SK-N-SH (cell line): ENCODE results near the gene KIR2DL3.
"Not testable (repeated sequence)": the region's sequence is repeated elsewhere in the genome, so short reads cannot be mapped to it uniquely, and the experiment has no call there.

Source experiments
- EP300 ChIP-seq, 2 experiments: IDR thresholded peaks; 2 replicates each; pipeline versions ENCODE4 v1.4.0 to v1.6.1; 2012; ENCODE audit warnings: borderline replicate concordance in 1 of 2, low read depth in 1 of 2, low read length in 1 of 2
- JUND ChIP-seq: IDR thresholded peaks from 2 replicates; pipeline ENCODE4 v1.4.0; 2012
- NFIC ChIP-seq: IDR thresholded peaks from 2 replicates; pipeline ENCODE4 v1.4.0; 2012; ENCODE audit warnings: borderline replicate concordance
- RAD21 ChIP-seq: IDR thresholded peaks from 2 replicates; pipeline ENCODE4 v1.6.1; 2012; ENCODE audit warnings: mild to moderate bottlenecking, low read length
- REST ChIP-seq: IDR thresholded peaks from 2 replicates; pipeline ENCODE4 v1.6.1; 2012; ENCODE audit warnings: mild to moderate bottlenecking, low read depth, low read length, moderate library complexity
- TF ChIP-seq, protein P1 (sequence below): fragments of 150-350 bp; IDR thresholded peaks from 2 replicates; pipeline ENCODE4 v1.6.1; 2016; ENCODE audit warnings: mild to moderate bottlenecking, low read depth, low read length
- TF ChIP-seq, protein P2 (sequence below): fragments of 200-600 bp; sonication (generic); IDR thresholded peaks from 2 replicates; pipeline ENCODE4 v1.6.1; 2017; ENCODE audit warnings: antibody characterized with exemption, mild to moderate bottlenecking, moderate library complexity

DNA sequence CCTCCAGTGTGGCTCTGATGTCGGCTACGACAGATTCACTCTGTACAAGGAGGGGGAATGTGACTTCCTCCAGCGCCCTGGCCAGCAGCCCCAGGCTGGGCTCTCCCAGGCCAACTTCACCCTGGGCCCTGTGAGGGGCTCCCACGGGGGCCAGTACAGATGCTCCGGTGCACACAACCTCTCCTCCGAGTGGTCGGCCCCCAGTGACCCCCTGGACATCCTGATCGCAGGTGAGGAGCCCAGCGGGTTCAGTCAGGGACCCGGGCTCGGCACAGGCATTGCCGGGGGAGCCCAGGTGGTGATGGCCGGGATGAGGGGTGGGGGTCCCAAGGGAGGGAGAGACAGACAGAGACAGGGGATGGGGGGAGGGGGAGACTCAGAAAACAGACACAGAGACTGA, 40.6 kb upstream of the KIR2DL3 start:
- TF ChIP-seq, protein P1, sequence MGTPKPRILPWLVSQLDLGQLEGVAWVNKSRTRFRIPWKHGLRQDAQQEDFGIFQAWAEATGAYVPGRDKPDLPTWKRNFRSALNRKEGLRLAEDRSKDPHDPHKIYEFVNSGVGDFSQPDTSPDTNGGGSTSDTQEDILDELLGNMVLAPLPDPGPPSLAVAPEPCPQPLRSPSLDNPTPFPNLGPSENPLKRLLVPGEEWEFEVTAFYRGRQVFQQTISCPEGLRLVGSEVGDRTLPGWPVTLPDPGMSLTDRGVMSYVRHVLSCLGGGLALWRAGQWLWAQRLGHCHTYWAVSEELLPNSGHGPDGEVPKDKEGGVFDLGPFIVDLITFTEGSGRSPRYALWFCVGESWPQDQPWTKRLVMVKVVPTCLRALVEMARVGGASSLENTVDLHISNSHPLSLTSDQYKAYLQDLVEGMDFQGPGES: not testable (repeated sequence)
- TF ChIP-seq, protein P2, sequence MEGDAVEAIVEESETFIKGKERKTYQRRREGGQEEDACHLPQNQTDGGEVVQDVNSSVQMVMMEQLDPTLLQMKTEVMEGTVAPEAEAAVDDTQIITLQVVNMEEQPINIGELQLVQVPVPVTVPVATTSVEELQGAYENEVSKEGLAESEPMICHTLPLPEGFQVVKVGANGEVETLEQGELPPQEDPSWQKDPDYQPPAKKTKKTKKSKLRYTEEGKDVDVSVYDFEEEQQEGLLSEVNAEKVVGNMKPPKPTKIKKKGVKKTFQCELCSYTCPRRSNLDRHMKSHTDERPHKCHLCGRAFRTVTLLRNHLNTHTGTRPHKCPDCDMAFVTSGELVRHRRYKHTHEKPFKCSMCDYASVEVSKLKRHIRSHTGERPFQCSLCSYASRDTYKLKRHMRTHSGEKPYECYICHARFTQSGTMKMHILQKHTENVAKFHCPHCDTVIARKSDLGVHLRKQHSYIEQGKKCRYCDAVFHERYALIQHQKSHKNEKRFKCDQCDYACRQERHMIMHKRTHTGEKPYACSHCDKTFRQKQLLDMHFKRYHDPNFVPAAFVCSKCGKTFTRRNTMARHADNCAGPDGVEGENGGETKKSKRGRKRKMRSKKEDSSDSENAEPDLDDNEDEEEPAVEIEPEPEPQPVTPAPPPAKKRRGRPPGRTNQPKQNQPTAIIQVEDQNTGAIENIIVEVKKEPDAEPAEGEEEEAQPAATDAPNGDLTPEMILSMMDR: not testable (repeated sequence)
- TF ChIP-seq REST; JUND; NFIC; EP300 (IDR thresholded peaks at IDR 0.05; ENCODE audit: borderline replicate concordance in 1 of 2, low read depth in 1 of 2, low read length in 1 of 2); RAD21: not testable (repeated sequence)
